NOMO-1 (cell line): Measurements from ENCODE around the gene ITGB6.
"Not testable (repeated sequence)": the region's sequence is repeated elsewhere in the genome, so short reads cannot be mapped to it uniquely, and the experiment has no call there.

Experiments
- DNase-seq, 2 experiments: peaks; one replicate each; lab custom pipeline; 2025; ENCODE audit not compliant: unreplicated experiment in 2 of 2; lab: John Stamatoyannopoulos, UW

Gene ITGB6

GRCh38 chr2:160194351-160194750, 5.7 kb downstream of the ITGB6 start:
- no peak for DNase-seq

DNA sequence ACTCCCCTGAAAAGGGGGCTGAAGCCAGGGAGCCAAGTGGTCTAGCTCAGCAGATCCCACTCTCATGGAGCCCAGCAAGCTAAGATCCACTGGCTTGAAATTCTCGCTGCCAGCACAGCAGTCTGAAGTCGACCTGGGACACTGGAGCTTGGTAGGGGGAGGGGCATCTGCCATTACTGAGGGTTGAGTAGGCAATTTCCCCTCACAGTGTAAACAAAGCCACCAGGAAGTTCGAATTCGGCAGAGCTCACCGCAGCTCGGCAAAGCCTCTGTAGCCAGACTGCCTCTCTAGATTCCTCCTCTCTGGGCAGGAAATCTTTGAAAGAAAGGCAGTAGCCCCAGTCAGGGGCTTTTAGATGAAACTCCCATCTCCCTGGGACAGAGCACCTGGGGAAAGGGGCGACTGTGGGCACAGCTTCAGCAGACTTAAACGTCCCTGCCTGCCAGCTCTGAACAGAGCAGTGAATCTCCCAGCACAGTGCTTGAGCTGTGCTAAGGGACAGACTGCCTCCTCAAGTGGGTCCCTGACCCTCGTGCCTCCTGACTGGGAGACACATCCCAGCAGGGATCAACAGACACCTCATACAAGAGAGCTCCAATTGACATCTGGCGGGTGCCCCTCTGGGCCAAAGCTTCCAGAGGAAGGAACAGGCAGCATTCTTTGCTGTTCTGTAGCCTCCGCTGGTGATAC, 18.8 kb downstream of the ITGB6 start:
- peak in 1 of 2 experiments; percentile 5 for DNase-seq

GRCh38 chr2:160180690-160181089, 19.4 kb downstream of the ITGB6 start:
- not testable (repeated sequence) for DNase-seq

DNA sequence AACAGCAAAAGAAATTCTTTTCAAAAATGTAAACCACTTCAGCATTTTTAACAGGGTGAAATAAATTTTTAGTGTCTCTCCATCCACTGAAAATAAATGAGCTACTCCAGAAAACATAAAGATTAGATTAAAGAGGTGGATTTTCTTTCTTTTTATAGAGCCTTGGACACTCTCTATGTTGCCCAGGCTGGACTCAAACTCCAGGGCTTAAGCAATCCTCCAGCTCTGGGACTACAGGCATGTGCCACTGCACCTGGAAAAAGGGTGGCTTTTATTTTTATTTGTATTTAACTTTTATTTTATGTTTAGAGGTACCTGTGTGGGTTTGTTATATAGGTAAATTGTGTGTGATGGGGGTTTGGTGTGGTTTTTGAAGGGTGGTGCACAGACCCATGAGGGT, 19.9 kb downstream of the ITGB6 start:
- DNase-seq, result no peak

DNA sequence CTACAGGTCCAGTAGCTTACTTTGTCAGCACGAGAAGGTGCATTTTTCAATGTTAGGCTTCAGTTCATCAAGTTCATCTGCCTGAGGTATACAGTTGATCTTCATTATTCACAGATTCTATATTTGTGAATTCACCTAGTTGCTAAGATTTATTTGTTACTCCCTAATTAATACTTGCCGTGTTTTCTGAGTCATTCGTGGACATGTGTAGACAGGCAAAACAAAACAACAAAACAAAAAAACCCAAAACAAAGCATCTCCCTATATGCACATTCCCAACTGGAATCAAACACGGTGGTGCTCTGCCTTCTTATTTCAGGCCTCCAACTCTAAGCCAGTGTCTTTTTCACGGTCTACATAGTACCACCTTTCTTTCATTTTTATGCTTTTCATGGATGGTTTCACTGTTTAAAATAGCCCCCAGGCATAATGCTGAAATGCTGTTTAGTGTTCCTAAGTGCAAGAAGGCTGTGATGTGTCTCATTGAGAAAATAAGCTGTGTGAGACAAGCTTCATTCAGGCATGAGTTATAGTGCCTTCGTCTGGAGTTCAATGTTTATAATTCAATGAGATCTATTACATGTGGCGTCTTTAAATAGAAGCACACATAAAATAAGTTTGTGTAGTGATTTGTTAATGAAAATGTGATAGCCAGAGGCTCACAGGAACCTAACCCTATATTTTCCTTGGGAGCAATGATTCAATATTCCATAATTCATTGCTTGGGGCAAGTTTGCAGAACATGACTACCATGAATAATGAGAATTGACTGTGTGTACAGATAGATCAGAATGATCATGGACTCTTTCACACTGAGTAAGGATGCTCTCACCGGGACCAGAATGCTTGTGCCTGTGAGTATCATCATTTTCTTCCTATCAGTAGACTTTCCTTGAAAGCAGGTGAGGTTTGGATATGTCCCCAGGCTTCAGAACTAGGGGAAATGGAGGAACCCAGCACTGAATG, 24.6 kb downstream of the ITGB6 start:
- no peak for DNase-seq

DNA sequence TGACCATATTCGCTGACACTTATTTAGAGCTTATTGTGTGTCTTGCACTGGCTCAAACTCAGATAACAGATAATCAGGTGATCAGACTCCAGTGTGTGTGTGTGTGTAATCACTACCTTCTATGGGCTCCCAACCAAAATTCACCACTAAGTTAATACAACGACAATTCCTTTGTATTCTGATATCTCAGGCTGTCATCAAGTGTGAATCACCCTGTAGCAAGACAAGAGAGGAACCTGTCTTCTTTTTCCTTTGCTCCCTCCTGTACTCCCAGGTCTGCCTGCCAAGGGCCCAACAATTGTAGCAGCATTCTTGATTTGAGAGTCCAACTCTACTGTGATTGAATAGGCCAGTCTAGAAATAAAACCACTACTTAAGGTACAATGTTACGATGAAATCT, 25.8 kb downstream of the ITGB6 start:
- DNase-seq, result no peak

GRCh38 chr2:160169988-160170387, 30.1 kb downstream of the ITGB6 start:
- DNase-seq, result no peak

DNA sequence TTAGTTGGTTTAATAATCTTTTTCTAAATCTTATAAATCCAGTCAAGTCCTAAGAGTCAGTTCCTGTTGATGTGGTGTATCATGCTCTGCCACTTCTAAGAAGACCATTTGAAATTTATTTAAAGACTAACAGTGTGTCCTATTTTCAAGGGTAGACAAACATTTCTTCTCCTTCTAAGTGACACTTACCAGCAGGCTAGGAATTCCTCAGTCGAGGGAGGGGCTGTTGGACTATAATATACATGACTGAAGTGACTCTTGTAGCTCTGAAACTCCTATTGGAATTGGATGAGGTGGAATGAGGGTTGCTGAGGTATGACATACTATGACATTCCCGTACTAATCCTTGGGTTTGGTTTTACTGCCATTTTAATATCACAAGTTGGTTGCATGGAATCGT, 30.6 kb downstream of the ITGB6 start:
- no peak for DNase-seq

DNA sequence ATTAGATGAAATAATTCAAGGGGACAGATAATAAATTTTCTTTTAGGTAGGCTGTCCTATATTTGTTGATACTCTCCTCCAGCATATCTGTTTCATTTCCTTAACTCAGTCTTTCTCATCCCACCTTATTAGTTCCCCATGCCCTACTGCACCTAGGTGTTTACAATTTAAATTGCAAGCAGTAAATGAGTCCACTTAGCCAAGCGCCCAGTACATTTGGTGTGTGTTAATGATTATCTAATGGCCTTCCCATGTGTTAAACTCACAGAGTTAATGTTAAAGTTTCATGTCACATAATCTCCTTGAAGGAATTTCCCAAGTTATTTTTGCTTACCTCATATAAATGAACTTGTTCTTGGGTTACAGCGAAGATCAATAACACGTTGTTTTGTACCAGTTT, 31.2 kb downstream of the ITGB6 start:
- DNase-seq, result no peak

DNA sequence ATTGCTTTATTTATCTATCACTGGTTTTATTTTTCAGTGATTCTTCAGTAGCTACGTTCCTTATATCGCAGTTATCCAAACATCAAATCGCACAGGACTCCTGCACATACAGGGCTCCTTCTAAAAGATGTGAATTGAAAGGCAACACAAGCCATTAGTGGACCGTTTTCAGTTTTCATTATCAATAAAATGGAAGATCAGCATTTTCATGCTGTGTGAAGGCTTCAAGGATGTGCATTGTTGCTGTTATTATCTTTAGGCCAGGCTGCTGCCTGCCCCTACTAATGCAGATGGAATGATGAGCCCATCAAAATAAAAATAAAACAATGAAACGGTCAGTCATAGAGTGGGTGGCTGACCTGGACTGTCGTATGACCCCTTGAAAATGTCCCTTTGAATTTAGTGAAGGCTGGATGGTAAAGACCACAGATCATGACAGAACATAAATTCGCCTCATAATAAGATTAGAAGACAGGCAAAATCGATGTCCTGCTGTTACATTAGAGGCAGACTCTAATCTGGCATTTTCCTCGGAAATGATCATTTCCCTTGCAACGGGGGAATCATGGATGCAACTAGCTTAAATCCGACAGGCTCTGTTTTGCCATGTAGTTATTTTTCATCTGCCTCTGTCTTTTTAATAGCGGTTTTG, 32.9 kb downstream of the ITGB6 start:
- no peak for DNase-seq

DNA sequence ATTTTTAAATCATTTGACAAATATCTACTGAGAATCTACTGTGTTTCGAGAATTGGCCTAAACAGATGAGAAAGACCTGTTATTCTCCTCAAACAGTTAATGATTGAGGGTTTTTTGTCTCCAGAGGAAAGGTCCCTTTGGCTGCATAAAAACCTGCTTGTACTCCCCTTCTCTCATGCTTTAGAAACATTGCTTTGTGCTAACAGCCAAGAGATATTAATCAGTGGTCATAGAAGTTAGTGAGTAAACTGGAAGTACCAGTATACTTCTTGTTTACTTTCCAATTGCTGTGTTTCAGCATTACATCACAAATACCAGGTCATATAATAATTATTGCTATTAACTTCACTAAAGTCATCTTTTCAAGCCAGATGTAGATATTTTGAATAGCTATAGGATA, 34.1 kb downstream of the ITGB6 start:
- no peak for DNase-seq

DNA sequence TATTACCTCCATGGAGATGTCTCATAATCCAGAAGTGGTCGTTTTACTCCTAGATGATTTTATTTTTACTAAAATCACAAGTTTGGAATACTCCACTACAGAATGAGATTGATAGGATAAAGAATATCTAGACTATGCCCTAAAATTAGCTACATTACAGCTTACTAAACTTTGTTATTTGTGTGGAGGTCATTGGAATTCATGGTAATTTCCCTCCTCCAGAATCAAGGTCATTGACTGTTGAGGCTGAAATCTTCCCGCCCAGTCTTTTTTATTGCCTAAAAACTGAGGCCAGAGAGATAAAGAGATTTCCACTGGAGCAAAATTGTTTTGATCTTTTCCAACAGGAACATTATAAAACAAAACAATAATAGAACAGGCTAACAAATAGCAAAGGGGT, 35.0 kb downstream of the ITGB6 start:
- no peak for DNase-seq

DNA sequence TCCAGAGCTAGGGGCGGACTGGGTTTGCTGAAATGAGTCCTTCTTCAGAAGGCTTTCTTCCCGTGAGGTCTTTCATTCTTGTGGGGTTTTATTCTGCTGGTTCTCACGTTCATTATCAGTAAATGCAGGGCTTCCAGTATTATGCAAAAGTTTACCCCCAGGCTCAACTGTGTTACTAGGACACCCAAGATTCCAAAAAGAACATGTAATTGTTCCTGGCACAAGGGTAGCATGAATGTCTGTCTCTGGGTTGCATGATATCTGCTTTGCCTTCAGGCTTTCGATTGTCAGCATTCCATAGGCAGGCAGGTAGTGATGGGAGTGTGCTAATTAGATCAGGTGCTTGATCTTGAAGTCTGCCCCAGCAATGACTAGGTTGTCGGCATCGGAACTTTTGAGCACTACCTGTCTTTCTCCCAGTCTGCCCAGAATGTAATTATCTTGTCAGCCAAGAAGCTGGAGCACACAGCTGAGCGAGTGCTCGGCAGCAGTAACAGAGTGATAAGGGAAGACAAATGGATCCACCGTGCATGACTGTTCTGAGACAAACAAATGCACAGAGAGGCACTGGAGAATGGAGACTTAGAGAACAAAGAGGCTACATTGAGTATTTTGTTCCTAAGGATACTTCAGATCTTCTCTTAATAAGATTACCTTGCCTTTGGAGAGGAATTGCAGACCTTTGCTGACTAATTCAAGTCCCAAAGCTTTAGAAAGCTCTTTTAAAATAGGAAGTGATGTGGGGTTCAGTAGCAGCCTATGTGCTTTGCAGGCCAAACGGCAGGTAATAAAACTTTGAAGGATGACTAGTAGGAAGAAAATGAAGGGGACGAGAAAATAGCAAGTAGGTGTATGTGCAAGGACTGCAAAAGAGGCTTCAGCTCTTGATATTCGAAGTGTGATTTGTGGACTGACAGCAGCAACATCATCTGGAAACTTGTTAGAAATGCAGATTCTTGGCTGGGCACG, 41.9 kb downstream of the ITGB6 start:
- DNase-seq, result no peak

- no peak for DNase-seq
Measured at GRCh38 chr2:160156665-160157064, 43.4 kb downstream of the ITGB6 start.

GRCh38 chr2:160156100-160156499, 44.0 kb downstream of the ITGB6 start:
- DNase-seq, result no peak

GRCh38 chr2:160148419-160148818, 51.7 kb downstream of the ITGB6 start:
- not testable (repeated sequence) for DNase-seq

DNA sequence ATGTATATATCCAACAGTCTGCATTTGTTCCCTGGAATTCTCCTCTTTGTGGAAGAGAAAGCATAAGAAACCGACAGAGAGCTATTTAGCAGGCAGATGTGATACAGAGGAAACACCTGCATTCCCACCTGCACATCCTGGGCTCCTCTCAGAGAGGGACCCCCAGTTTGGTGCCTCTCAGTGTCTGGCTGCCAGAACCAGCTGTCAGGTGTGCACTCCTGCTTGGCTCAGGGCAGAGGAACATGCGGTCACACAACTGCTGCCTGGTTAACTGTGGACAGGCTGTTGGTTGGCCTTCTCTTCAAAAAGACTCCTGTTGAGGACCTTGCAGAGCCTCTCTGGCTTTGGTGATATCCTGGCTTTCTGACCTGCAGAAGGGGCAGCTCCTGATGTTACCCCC, 54.6 kb downstream of the ITGB6 start:
- no peak for DNase-seq

DNA sequence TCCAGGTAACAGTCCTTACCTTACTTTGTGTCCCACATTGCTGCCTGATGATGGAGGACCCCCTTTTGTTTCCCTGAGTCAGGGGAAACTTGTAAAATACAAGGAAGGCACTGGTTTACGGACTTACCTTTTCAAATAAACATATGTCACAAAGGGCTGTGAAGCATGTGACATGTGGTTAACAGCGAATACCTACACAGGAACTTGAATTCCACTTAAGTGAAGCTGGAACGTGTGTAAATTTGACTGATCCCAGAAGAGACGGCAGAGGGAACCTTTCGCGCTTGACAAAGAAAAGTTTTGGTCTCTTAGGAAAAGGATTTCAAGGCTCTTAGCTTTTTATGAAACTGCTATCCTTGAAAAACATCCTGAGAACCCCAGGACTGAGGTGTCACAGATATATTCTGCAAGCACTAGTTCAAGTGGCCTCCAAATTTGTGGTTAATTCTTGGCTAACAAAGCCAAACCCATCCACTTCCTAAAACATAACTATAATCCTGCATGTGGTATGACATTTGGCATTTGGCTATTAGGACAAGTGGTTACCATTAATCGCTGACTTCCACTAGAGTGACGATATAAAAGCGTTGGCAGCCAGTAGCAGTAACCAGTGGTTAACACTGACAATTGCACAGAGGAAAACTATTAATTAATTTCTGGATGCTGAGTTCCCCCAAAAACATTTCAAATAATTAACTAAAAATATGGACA, 55.6 kb downstream of the ITGB6 start:
- no peak for DNase-seq

DNA sequence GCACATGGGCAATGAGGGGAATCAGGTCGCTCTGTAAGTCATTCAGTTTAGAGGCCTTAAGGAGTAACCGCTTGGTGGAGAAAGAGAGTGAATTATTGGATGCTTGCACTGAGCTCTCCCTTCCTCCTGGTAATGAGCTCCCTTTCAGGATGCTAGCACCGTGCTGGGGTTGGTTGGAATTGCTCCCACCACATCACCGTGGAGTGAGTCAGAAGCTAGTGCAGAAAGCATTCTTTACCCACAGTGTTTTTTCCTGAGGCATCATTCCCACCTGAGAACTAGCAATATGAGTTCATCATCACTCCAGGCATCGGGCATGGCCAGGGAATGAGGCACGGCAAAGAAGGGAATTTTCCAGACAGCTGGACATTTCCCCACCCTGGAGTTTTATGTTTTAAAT, 57.6 kb downstream of the ITGB6 start:
- DNase-seq, result no peak

- DNase-seq, result no peak
Measured at GRCh38 chr2:160141912-160142311, 58.2 kb downstream of the ITGB6 start.
